Activated CD8-positive, alpha-beta memory T cell treated with anti-CD3 and anti-CD28 coated beads, Interleukin-2, amount 10 ng/mL, durations not matched to agents 7 days and 5 days (primary cell): Measurements from ENCODE around the gene ZNF20. TPM values are rescaled to one million over a fixed set of nuclear protein-coding genes. Genes with fewer than 3 reads are reported as not detected.
A peak's percentile ranks its signal among the peaks of the same experiment; 100 is the strongest.
"Not testable (repeated sequence)": the region's sequence is repeated elsewhere in the genome, so short reads cannot be mapped to it uniquely, and the experiment has no call there.

Source experiments
- ATAC-seq: fragments of 150-1000 bp; cut with Tn5 transposase; one replicate; pipeline ENCODE4 v1.10.0; 2021; ENCODE audit warnings: moderate library complexity
- CTCF ChIA-PET: fragments of 350-600 bp; sonication (Branson Sonifier 250); formaldehyde crosslinking; loops from one replicate; lab custom pipeline; 2021; ENCODE audit warnings: antibody characterized with exemption; lab: Charles Lee
- DNase-seq: peaks from one replicate; pipeline ENCODE4 v3.0.0-alpha.2; 2020
- H3K27ac Mint-ChIP-seq: one replicate; pipeline ENCODE4 v1.8.0; 2021; ENCODE audit warnings: mild to moderate bottlenecking, mixed read lengths
- H3K27me3 Mint-ChIP-seq: one replicate; pipeline ENCODE4 v1.8.0; 2021; ENCODE audit warnings: mixed read lengths
- H3K36me3 Mint-ChIP-seq: one replicate; pipeline ENCODE4 v1.8.0; 2021; ENCODE audit warnings: mild to moderate bottlenecking, mixed read lengths
- H3K4me1 Mint-ChIP-seq: one replicate; pipeline ENCODE4 v1.8.0; 2021; ENCODE audit warnings: mixed read lengths
- H3K4me3 Mint-ChIP-seq: one replicate; pipeline ENCODE4 v1.8.0; 2021; ENCODE audit warnings: mild to moderate bottlenecking, moderate library complexity, mixed read lengths
- H3K9me3 Mint-ChIP-seq: one replicate; pipeline ENCODE4 v1.8.0; 2022; ENCODE audit warnings: low read depth, mixed read lengths
- total RNA-seq, 2 experiments: library from RNA; stranded (reverse); gene quantifications; one replicate each; pipeline ENCODE4 v1.2.3, GENCODE V29; 2021

ZNF20 gene
- total RNA-seq, 2 experiments from 2014 or later: 3.7 to 5.2 TPM

GRCh38 chr19:12141405-12141736 lies 1.2 kb upstream of the ZNF20 start:
- no peak for ATAC-seq
- Mint-ChIP-seq H3K4me1 (peaks cover 28% of the 10 kb centered on the region), H3K36me3 (peaks cover 37% of the 10 kb centered on the region), H3K4me3 (peak overlapping the region; percentile 91), H3K27me3 (no peaks in the 10 kb centered on the region), H3K27ac (no peak overlapping the region), H3K9me3 (peaks cover 14% of the 10 kb centered on the region)
- CTCF ChIA-PET: interaction anchor here (0.6 to 4.4 kb wide), 18 partner anchors 8 to 354 kb away, joined by 3 to 48 read pairs (median 6); partner anchors contain the start of genes ZNF491, ZNF625, ZNF700 and ZNF763
- DNase-seq: no peak

- CTCF ChIA-PET: interaction anchor here (0.5 to 4.4 kb wide), 31 partner anchors 9 to 400 kb away, joined by 3 to 48 read pairs (median 4); partner anchors contain the start of genes ZNF433, ZNF440, ZNF491 and ZNF625
Observed at GRCh38 chr19:12140545-12141404, 625 bp upstream of the ZNF20 start.

GRCh38 chr19:12139269-12139668 lies 881 bp downstream of the ZNF20 start:
- peak overlapping the region; percentile 84 for H3K27ac Mint-ChIP-seq
- CTCF ChIA-PET: interaction anchor here (2.5 to 4.4 kb wide), 4 partner anchors 49 to 259 kb away, joined by 18 to 48 read pairs (median 37); partner anchors contain the start of genes ZNF700 and ZNF763
- peaks cover 28% of the 10 kb centered on the region for H3K4me1 Mint-ChIP-seq
- DNase-seq (no peak), ATAC-seq (no peak)
- peaks cover 37% of the 10 kb centered on the region for H3K36me3 Mint-ChIP-seq
- H3K9me3 Mint-ChIP-seq: peaks cover 5% of the 10 kb centered on the region
- no peaks in the 10 kb centered on the region for H3K27me3 Mint-ChIP-seq
- H3K4me3 Mint-ChIP-seq: peak overlapping the region; percentile 91

More at GRCh38 chr19:12140545-12141404, 625 bp upstream of the ZNF20 start:
- Mint-ChIP-seq H3K4me3 (peak overlapping the region; percentile 91), H3K27me3 (no peaks in the 10 kb centered on the region), H3K27ac (peak overlapping the region; percentile 84), H3K9me3 (peaks cover 8% of the 10 kb centered on the region), H3K4me1 (peaks cover 28% of the 10 kb centered on the region), H3K36me3 (peaks cover 34% of the 10 kb centered on the region)
- peak; percentile 64 for ATAC-seq
- peak; percentile 89 for DNase-seq

GRCh38 chr19:12137221-12137940 lies 2.8 kb downstream of the ZNF20 start:
- DNase-seq: peak; percentile 49
- Mint-ChIP-seq H3K9me3 (peaks cover 18% of the 10 kb centered on the region), H3K36me3 (peaks cover 55% of the 10 kb centered on the region), H3K4me3 (peak overlapping the region; percentile 10), H3K4me1 (peaks cover 28% of the 10 kb centered on the region), H3K27ac (no peak overlapping the region), H3K27me3 (no peaks in the 10 kb centered on the region)
- CTCF ChIA-PET: interaction anchor here (0.7 to 4.4 kb wide), 9 partner anchors 11 to 340 kb away, joined by 3 to 29 read pairs (median 4); partner anchors contain the start of genes ZNF491 and ZNF763
- no peak for ATAC-seq

- no peak overlapping the region for H3K4me3 Mint-ChIP-seq
Observed at GRCh38 chr19:12133069-12133468, 7.1 kb downstream of the ZNF20 start.

GRCh38 chr19:12126707-12127106 lies 13.4 kb downstream of the ZNF20 start:
- ATAC-seq: no peak
- H3K27me3 Mint-ChIP-seq: no peaks in the 10 kb centered on the region
- DNase-seq: no peak
- CTCF ChIA-PET: interaction anchor here (0.8 to 1.6 kb wide), 4 partner anchors 11 to 67 kb away, joined by 3 to 5 read pairs (median 4); partner anchors contain the start of gene ZNF20
- H3K4me3 Mint-ChIP-seq: no peak overlapping the region
- no peaks in the 10 kb centered on the region for H3K4me1 Mint-ChIP-seq
- peaks cover 18% of the 10 kb centered on the region for H3K9me3 Mint-ChIP-seq
- H3K36me3 Mint-ChIP-seq: peaks cover 17% of the 10 kb centered on the region
- H3K27ac Mint-ChIP-seq: no peak overlapping the region

More at GRCh38 chr19:12133069-12133468, 7.1 kb downstream of the ZNF20 start:
- H3K36me3 Mint-ChIP-seq: peaks cover 65% of the 10 kb centered on the region
- ATAC-seq (no peak), DNase-seq (no peak)
- H3K27ac Mint-ChIP-seq: no peak overlapping the region
- CTCF ChIA-PET: no interaction called here
- H3K4me1 Mint-ChIP-seq: peaks cover 7% of the 10 kb centered on the region
- no peaks in the 10 kb centered on the region for H3K27me3 Mint-ChIP-seq
- H3K9me3 Mint-ChIP-seq: peaks cover 31% of the 10 kb centered on the region

- H3K4me3 Mint-ChIP-seq: no peak overlapping the region
- H3K9me3 Mint-ChIP-seq: peaks cover 21% of the 10 kb centered on the region
- H3K27ac Mint-ChIP-seq: no peak overlapping the region
- ATAC-seq: no peak
- H3K27me3 Mint-ChIP-seq: no peaks in the 10 kb centered on the region
- H3K4me1 Mint-ChIP-seq: no peaks in the 10 kb centered on the region
- peaks cover 27% of the 10 kb centered on the region for H3K36me3 Mint-ChIP-seq
- DNase-seq: no peak
- CTCF ChIA-PET: no interaction called here
Observed at GRCh38 chr19:12117201-12117970, 22.8 kb downstream of the ZNF20 start.

- Mint-ChIP-seq H3K4me1 (peaks cover 2% of the 10 kb centered on the region), H3K27ac (no peak overlapping the region), H3K4me3 (no peak overlapping the region), H3K36me3 (peaks cover 52% of the 10 kb centered on the region), H3K9me3 (peaks cover 22% of the 10 kb centered on the region), H3K27me3 (no peaks in the 10 kb centered on the region)
- no peak for ATAC-seq
- no peak for DNase-seq
- CTCF ChIA-PET: no interaction called here
Observed at GRCh38 chr19:12113121-12113520, 27.0 kb downstream of the ZNF20 start.

- no peak overlapping the region for H3K4me3 Mint-ChIP-seq
- H3K4me1 Mint-ChIP-seq: peaks cover 2% of the 10 kb centered on the region
- ATAC-seq (no peak), DNase-seq (no peak)
- peaks cover 22% of the 10 kb centered on the region for H3K9me3 Mint-ChIP-seq
- CTCF ChIA-PET: no interaction called here
- no peak overlapping the region for H3K27ac Mint-ChIP-seq
- no peaks in the 10 kb centered on the region for H3K27me3 Mint-ChIP-seq
- peaks cover 52% of the 10 kb centered on the region for H3K36me3 Mint-ChIP-seq
Observed at GRCh38 chr19:12112701-12113100, 27.4 kb downstream of the ZNF20 start.

GRCh38 chr19:12111943-12112637 lies 28.1 kb downstream of the ZNF20 start:
- H3K4me3 Mint-ChIP-seq: no peak overlapping the region
- peaks cover 22% of the 10 kb centered on the region for H3K9me3 Mint-ChIP-seq

GRCh38 chr19:12111176-12111575 lies 29.0 kb downstream of the ZNF20 start:
- DNase-seq: no peak
- H3K4me1 Mint-ChIP-seq: peaks cover 2% of the 10 kb centered on the region
- ATAC-seq: no peak
- CTCF ChIA-PET: no interaction called here
- peaks cover 54% of the 10 kb centered on the region for H3K36me3 Mint-ChIP-seq
- peaks cover 21% of the 10 kb centered on the region for H3K9me3 Mint-ChIP-seq
- no peaks in the 10 kb centered on the region for H3K27me3 Mint-ChIP-seq
- H3K27ac Mint-ChIP-seq: no peak overlapping the region
- H3K4me3 Mint-ChIP-seq: no peak overlapping the region

More at GRCh38 chr19:12111943-12112637, 28.1 kb downstream of the ZNF20 start:
- Mint-ChIP-seq H3K27ac (no peak overlapping the region), H3K27me3 (no peaks in the 10 kb centered on the region), H3K4me1 (peaks cover 2% of the 10 kb centered on the region), H3K36me3 (peaks cover 52% of the 10 kb centered on the region)
- ATAC-seq (no peak), DNase-seq (no peak)
- CTCF ChIA-PET: no interaction called here

GRCh38 chr19:12103909-12104308 lies 36.2 kb downstream of the ZNF20 start:
- H3K27me3 Mint-ChIP-seq, H3K27ac Mint-ChIP-seq, DNase-seq, H3K4me3 Mint-ChIP-seq, H3K4me1 Mint-ChIP-seq, ATAC-seq: not testable (repeated sequence)
- Mint-ChIP-seq H3K36me3 (peaks cover 23% of the 10 kb centered on the region), H3K9me3 (peaks cover 20% of the 10 kb centered on the region)
- CTCF ChIA-PET: interaction anchor here (0.6 to 2.6 kb wide), 2 partner anchors 13 to 24 kb away, joined by 6 to 13 read pairs; no protein-coding TSS in a partner anchor
